Naive B cell (primary cell): ENCODE data around the gene TPM2. TPM values are rescaled to one million over a fixed set of nuclear protein-coding genes. Genes with fewer than 3 reads are reported as not detected.

Experiments
- ATAC-seq, 2 donors: fragments of 150-1000 bp; cut with Tn5 transposase; 2 replicates each; pipeline ENCODE4 v1.10.0; 2021; ENCODE audit warnings: low read depth in 2 of 2, mild to moderate bottlenecking in 2 of 2, moderate library complexity in 2 of 2
- DNase-seq: peaks from one replicate; pipeline ENCODE4 v3.0.0; 2022
- H3K27ac Mint-ChIP-seq, 6 donors: one replicate each; pipeline ENCODE4 v1.8.0; 2020 to 2022; ENCODE audit warnings: mild to moderate bottlenecking in 6 of 6, mixed read lengths in 6 of 6, moderate library complexity in 5 of 6, inconsistent platforms in 2 of 6
- H3K27me3 Mint-ChIP-seq, 3 donors: one replicate each; pipeline ENCODE4 v1.8.0; 2021 to 2022; ENCODE audit warnings: mixed read lengths in 3 of 3, mild to moderate bottlenecking in 1 of 3
- H3K36me3 Mint-ChIP-seq, 2 donors: one replicate each; pipeline ENCODE4 v1.8.0; 2020 to 2022; ENCODE audit warnings: mixed read lengths in 2 of 2, inconsistent platforms in 1 of 2, mild to moderate bottlenecking in 1 of 2
- H3K4me1 Mint-ChIP-seq, 3 donors: one replicate each; pipeline ENCODE4 v1.8.0; 2020 to 2022; ENCODE audit warnings: mixed read lengths in 3 of 3, inconsistent platforms in 1 of 3, mild to moderate bottlenecking in 1 of 3, moderate library complexity in 1 of 3
- H3K4me3 Mint-ChIP-seq, 8 donors: one replicate each; pipeline ENCODE4 v1.8.0; 2020 to 2022; ENCODE audit warnings: mild to moderate bottlenecking in 8 of 8, mixed read lengths in 8 of 8, moderate library complexity in 8 of 8, inconsistent platforms in 2 of 8
- H3K9me3 Mint-ChIP-seq, 7 donors: one replicate each; pipeline ENCODE4 v1.8.0; 2020 to 2022; ENCODE audit warnings: mixed read lengths in 7 of 7, mild to moderate bottlenecking in 5 of 7, inconsistent platforms in 2 of 7, moderate library complexity in 1 of 7
- polyA plus RNA-seq, 6 donors: library from polyadenylated mRNA; unstranded; fragments of 300-500 nt; fragmentation: Illumina TruSeq; gene quantifications; one replicate each; pipeline ENCODE4 v1.2.3, GENCODE V29; 2021; ENCODE audit warnings: low read depth in 6 of 6

Gene TPM2
- polyA plus RNA-seq, 6 donors from 2014 or later = 0.52 TPM; not detected in 5

GRCh38 chr9:35659340-35659739 is 30.4 kb downstream of the TPM2 start:
- H3K9me3 Mint-ChIP-seq = peaks cover 0 to 5% (median 0%) of the 10 kb centered on the region in 7 donors
- DNase-seq (no peak), ATAC-seq (no peak)
- H3K27ac Mint-ChIP-seq = peak overlapping the region; percentile 95 to 100 (median 98)
- no peaks in the 10 kb centered on the region for H3K36me3 Mint-ChIP-seq
- peaks cover 0 to 5% (median 5%) of the 10 kb centered on the region in 3 donors for H3K27me3 Mint-ChIP-seq
- peak overlapping the region; percentile 75 to 94 (median 93) for H3K4me3 Mint-ChIP-seq
- H3K4me1 Mint-ChIP-seq = peaks cover 66 to 82% (median 70%) of the 10 kb centered on the region in 3 donors

- ATAC-seq = no peak
- H3K27me3 Mint-ChIP-seq = peaks cover 0 to 5% (median 5%) of the 10 kb centered on the region in 3 donors
- H3K27ac Mint-ChIP-seq = peak overlapping the region; percentile 95 to 100 (median 98)
These were observed 30.8 kb downstream of the TPM2 start for GRCh38 chr9:35658968-35659220.

GRCh38 chr9:35658137-35658967 is 31.4 kb downstream of the TPM2 start, which contains the start of gene CCDC107:
Gene CCDC107, plus strand, starts transcription at chr9:35658292. Its CDS starts 88 bp downstream, at chr9:35658380.
- Mint-ChIP-seq H3K27ac (peak within 1 kb of the TSS; percentile 98 to 100 (median 100)), H3K4me3 (peak within 1 kb of the TSS; percentile 75 to 94 (median 93)), H3K36me3 (no peaks in the 10 kb centered on the region), H3K9me3 (peaks cover 0 to 5% (median 0%) of the 10 kb centered on the region in 7 donors), H3K4me1 (peaks cover 62 to 86% (median 69%) of the 10 kb centered on the region in 3 donors), H3K27me3 (peaks cover 0 to 5% (median 5%) of the 10 kb centered on the region in 3 donors)
- DNase-seq (peak; percentile 90), ATAC-seq (peak; percentile 63 to 64)

More at GRCh38 chr9:35658968-35659220, 30.8 kb downstream of the TPM2 start:
- Mint-ChIP-seq H3K36me3 (no peaks in the 10 kb centered on the region), H3K4me1 (peaks cover 62 to 83% (median 69%) of the 10 kb centered on the region in 3 donors), H3K9me3 (peaks cover 0 to 5% (median 0%) of the 10 kb centered on the region in 7 donors), H3K4me3 (peak overlapping the region; percentile 75 to 94 (median 93))
- no peak for DNase-seq

GRCh38 chr9:35657546-35658136 is 32.1 kb downstream of the TPM2 start, which contains the start of gene RMRP:
Gene RMRP, minus strand, starts transcription at chr9:35658019.
- peak within 1 kb of the TSS; percentile 75 to 94 (median 93) for H3K4me3 Mint-ChIP-seq
- peaks cover 57 to 82% (median 64%) of the 10 kb centered on the region in 3 donors for H3K4me1 Mint-ChIP-seq
- no peaks in the 10 kb centered on the region for H3K36me3 Mint-ChIP-seq
- peak; percentile 76 to 78 for ATAC-seq
- peak; percentile 91 for DNase-seq
- peaks cover 0 to 5% (median 5%) of the 10 kb centered on the region in 3 donors for H3K27me3 Mint-ChIP-seq
- H3K9me3 Mint-ChIP-seq = peaks cover 0 to 5% (median 0%) of the 10 kb centered on the region in 7 donors
- H3K27ac Mint-ChIP-seq = peak within 1 kb of the TSS; percentile 98 to 100 (median 100)

GRCh38 chr9:35656831-35657545 is 32.7 kb downstream of the TPM2 start:
- H3K4me1 Mint-ChIP-seq = peaks cover 51 to 77% (median 58%) of the 10 kb centered on the region in 3 donors

GRCh38 chr9:35656348-35656747 is 33.4 kb downstream of the TPM2 start:
- Mint-ChIP-seq H3K27ac (peak overlapping the region; percentile 98 to 100 (median 100)), H3K4me3 (peak overlapping the region in 7 of 8 donors; percentile 58 to 94 (median 89)), H3K9me3 (peaks cover 0 to 5% (median 0%) of the 10 kb centered on the region in 7 donors), H3K36me3 (no peaks in the 10 kb centered on the region), H3K4me1 (peaks cover 49 to 78% (median 59%) of the 10 kb centered on the region in 3 donors), H3K27me3 (peaks cover 0 to 5% (median 5%) of the 10 kb centered on the region in 3 donors)
- ATAC-seq = no peak
- DNase-seq = no peak

More at GRCh38 chr9:35656831-35657545, 32.7 kb downstream of the TPM2 start:
- peak overlapping the region; percentile 98 to 100 (median 100) for H3K27ac Mint-ChIP-seq
- H3K27me3 Mint-ChIP-seq = peaks cover 0 to 5% (median 5%) of the 10 kb centered on the region in 3 donors
- DNase-seq (no peak), ATAC-seq (no peak)
- H3K36me3 Mint-ChIP-seq = no peaks in the 10 kb centered on the region
- peaks cover 0 to 5% (median 0%) of the 10 kb centered on the region in 7 donors for H3K9me3 Mint-ChIP-seq
- H3K4me3 Mint-ChIP-seq = peak overlapping the region; percentile 75 to 94 (median 93)

- peaks cover 0 to 5% (median 5%) of the 10 kb centered on the region in 3 donors for H3K27me3 Mint-ChIP-seq
- peak overlapping the region in 1 of 8 donors; percentile 5 for H3K4me3 Mint-ChIP-seq
- H3K4me1 Mint-ChIP-seq = peaks cover 49 to 78% (median 62%) of the 10 kb centered on the region in 3 donors
- H3K27ac Mint-ChIP-seq = peak overlapping the region in 5 of 6 donors; percentile 20 to 93 (median 77)
- peaks cover 0 to 5% (median 0%) of the 10 kb centered on the region in 7 donors for H3K9me3 Mint-ChIP-seq
- no peak for DNase-seq
- no peaks in the 10 kb centered on the region for H3K36me3 Mint-ChIP-seq
- no peak for ATAC-seq
These were observed 36.1 kb downstream of the TPM2 start for GRCh38 chr9:35653611-35654010.

GRCh38 chr9:35652829-35653209 is 36.9 kb downstream of the TPM2 start:
- no peak overlapping the region for H3K27ac Mint-ChIP-seq
- peaks cover 54 to 84% (median 64%) of the 10 kb centered on the region in 3 donors for H3K4me1 Mint-ChIP-seq
- H3K9me3 Mint-ChIP-seq = peaks cover 0 to 3% (median 0%) of the 10 kb centered on the region in 7 donors
- ATAC-seq (no peak), DNase-seq (no peak)
- no peak overlapping the region for H3K4me3 Mint-ChIP-seq
- peaks cover 0 to 3% (median 3%) of the 10 kb centered on the region in 3 donors for H3K27me3 Mint-ChIP-seq
- H3K36me3 Mint-ChIP-seq = no peaks in the 10 kb centered on the region

- peaks cover 54 to 84% (median 64%) of the 10 kb centered on the region in 3 donors for H3K4me1 Mint-ChIP-seq
- H3K4me3 Mint-ChIP-seq = peak overlapping the region; percentile 29 to 98 (median 86)
- DNase-seq (no peak), ATAC-seq (no peak)
- no peaks in the 10 kb centered on the region for H3K27me3 Mint-ChIP-seq
- H3K36me3 Mint-ChIP-seq = no peaks in the 10 kb centered on the region
- no peaks in the 10 kb centered on the region for H3K9me3 Mint-ChIP-seq
- H3K27ac Mint-ChIP-seq = peak overlapping the region in 5 of 6 donors; percentile 17 to 96 (median 52)
These were observed 37.5 kb downstream of the TPM2 start for GRCh38 chr9:35651956-35652828.

GRCh38 chr9:35650341-35651158 is 39.2 kb downstream of the TPM2 start, which contains the start of gene SIT1:
Gene SIT1, minus strand, starts transcription at chr9:35650931. Its CDS starts 78 bp downstream, at chr9:35650853.
- DNase-seq = peak; percentile 42
- Mint-ChIP-seq H3K27me3 (no peaks in the 10 kb centered on the region), H3K27ac (peak within 1 kb of the TSS; percentile 79 to 96 (median 92)), H3K36me3 (no peaks in the 10 kb centered on the region), H3K4me1 (peaks cover 46 to 75% (median 57%) of the 10 kb centered on the region in 3 donors), H3K4me3 (peak within 1 kb of the TSS; percentile 82 to 98 (median 95)), H3K9me3 (no peaks in the 10 kb centered on the region)
- ATAC-seq = no peak
